Medulla oblongata (tissue), 1 donor: ENCODE results near the gene MAGI1.
"Not testable (repeated sequence)": the region's sequence is repeated elsewhere in the genome, so short reads cannot be mapped to it uniquely, and the experiment has no call there.

Experiments used
- DNase-seq: peaks from one replicate; pipeline ENCODE4 v3.0.0-alpha.2; 2015; ENCODE audit errors: extremely low spot score

Gene MAGI1

GRCh38 chr3:65534805-65535204 is 503.9 kb downstream of the MAGI1 start:
- no peak for DNase-seq

DNA sequence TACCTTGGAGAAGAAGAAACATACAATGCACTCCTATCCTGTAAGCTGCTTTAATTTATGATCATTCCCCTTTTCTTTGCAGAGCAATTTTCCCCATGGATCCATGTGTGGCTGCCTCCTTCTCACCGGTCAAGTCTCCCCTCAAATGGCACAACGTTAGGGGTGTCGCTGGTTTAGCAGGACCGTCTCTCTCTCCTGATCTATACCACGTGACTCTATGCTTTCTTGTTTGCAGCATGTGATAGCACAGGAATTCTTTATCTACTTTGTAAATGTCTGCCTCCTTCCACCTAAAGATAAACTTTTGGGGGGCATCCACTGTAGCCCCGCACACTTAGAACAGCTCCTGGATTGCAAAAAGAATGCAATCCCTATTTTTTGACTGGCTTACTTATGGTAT is 506.0 kb downstream of the MAGI1 start:
- DNase-seq = no peak

- peak; percentile 42 for DNase-seq
Measured at GRCh38 chr3:65532215-65532614, 506.5 kb downstream of the MAGI1 start.

DNA sequence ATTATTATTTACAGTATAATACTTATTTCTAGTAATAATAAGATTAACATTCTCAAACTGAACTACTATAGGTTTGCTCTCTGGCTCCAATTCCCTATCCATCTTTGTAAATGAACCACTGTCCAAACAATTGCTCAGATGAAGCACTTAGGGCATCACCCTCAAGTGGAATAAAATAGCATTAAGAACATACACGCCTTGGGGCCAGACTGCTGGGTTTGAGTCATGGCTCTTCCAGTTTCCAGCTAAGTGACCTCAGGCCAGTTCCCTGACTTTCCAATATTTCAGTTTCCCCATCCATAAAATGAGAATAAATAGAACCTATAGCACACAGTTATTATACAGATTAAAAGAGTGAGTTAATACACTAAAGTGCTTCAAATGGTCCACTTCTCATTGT is 507.2 kb downstream of the MAGI1 start:
- no peak for DNase-seq

DNA sequence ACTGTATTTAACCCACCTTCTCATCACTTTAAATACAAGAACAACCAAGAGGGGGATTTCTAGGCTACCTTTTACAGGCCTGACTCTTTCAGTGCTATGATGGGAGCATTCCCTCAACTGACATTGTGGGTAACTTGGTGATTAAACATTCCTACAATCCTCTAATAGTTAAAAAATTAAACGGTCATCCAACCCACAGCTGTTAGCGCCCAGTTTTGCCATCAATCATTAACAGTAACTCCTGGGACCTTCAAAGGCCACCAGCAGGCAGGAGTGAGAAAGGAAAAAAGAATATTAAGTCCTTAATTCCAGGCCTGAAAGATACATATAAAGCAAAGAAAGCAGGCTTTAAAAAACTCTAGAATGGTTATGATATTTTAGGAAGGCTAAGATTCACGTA is 512.1 kb downstream of the MAGI1 start:
- no peak for DNase-seq

DNA sequence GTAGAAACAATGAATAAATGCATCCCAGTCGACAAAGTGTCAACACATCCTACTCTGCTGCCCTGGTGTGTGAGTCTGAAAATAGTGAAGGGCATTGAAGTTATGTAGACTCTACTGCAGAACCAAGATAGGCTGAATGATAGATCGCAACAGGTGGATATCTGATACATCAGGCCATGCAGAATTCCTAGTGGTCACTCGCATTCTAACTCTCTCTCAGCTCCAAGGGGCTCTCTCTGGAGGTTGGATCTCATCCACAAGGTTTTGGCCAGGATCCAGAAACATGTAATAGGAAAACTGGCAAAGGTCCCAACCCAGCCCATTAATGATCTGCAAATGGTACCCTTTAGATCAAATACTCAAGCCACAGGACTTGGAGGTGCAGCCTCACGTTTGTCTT is 514.1 kb downstream of the MAGI1 start:
- no peak for DNase-seq

DNA sequence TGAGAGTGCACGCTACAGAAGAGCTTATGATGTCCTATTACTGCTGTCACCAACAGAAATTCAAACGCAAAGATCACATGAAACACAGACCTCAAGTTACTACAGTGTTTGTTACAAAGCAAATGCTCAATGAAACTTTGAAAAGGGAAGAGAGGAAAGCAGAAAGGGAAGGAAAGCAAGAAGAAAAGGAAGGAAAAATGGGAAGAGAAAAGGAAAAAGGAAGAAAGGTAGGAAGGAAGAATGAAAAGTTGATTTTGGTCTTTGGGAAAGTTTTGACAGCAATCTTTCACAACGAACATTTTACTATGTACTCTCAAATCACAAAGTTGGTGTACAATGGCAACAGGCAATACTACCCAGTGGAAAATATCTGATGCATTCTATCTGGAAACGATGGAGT is 514.8 kb downstream of the MAGI1 start:
- no peak for DNase-seq

DNA sequence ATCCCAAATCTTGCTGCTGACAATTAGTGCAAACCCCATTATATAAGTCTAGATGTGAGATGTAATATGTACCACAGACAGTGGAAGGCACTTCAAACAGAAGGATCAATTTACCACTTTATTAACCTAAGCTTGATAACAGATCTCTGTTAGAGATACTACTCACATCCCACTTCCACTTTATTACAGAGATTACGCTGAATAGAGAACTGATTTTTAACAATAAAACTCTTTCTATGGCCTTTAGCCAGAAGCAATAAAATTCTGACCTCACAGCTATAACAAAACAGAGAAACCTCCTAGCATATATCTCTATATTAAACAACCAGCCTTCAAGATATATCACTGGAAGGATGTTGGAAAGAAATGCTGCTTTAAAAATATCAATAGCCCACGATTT is 517.7 kb downstream of the MAGI1 start:
- DNase-seq = no peak

DNA sequence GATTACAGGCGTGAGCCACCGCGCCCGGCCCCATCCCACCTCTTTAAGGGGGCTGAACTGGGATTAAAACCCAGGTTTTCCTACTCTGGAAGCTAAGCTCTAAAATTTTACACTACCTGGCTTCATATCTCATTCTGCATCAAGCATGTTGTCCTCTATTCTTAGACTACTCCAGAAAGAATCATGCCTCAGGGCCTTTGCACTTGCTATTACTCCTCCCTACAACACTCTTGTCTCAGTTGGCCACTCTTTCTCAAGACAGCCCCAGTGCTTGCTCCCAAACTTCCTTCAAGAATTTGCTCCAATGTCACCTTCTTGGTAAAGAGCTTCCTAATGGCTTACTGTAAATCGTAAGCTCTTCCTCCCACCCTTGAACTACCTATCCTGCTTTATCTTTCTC is 521.7 kb downstream of the MAGI1 start:
- DNase-seq = no peak

DNA sequence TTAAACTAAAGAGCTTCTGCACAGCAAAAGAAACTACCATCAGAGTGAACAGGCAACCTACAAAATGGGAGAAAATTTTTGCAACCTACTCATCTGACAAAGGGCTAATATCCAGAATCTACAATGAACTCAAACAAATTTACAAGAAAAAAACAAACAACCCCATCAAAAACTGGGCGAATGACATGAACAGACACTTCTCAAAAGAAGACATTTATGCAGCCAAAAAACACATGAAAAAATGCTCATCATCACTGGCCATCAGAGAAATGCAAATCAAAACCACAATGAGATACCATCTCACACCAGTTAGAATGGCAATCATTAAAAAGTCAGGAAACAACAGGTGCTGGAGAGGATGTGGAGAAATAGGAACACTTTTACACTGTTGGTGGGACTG is 524.4 kb downstream of the MAGI1 start:
- not testable (repeated sequence) for DNase-seq

DNA sequence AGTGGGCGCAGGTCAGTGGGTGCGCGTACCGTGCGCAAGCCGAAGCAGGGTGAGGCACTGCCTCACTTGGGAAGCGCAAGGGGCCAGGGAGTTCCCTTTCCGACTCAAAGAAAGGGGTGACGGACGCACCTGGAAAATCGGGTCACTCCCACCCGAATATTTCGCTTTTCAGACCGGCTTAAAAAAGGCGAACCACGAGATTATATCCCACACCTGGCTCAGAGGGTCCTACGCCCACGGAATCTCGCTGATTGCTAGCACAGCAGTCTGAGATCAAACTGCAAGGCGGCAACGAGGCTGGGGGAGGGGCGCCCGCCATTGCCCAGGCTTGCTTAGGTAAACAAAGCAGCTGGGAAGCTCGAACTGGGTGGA is 529.3 kb downstream of the MAGI1 start:
- not testable (repeated sequence) for DNase-seq

GRCh38 chr3:65508750-65509422 is 529.8 kb downstream of the MAGI1 start:
- DNase-seq = no peak

DNA sequence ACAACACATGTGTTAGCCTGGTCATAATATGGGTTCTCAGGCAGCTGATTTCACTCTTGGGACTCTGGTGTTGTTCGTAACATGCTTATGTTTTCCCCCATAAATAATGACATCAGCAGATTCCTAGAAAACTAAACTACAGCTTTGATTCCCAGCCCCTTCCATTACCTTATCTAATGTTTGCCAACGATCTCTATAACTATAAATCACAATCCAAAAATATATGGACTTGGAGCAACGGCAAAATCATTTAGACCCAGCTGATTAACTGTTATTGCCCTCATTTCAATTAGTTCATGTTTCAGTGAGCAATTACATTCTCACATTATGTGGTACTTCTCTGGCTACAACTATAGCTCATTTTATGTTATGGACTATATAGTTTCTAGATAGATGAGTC is 531.3 kb downstream of the MAGI1 start:
- DNase-seq = no peak

DNA sequence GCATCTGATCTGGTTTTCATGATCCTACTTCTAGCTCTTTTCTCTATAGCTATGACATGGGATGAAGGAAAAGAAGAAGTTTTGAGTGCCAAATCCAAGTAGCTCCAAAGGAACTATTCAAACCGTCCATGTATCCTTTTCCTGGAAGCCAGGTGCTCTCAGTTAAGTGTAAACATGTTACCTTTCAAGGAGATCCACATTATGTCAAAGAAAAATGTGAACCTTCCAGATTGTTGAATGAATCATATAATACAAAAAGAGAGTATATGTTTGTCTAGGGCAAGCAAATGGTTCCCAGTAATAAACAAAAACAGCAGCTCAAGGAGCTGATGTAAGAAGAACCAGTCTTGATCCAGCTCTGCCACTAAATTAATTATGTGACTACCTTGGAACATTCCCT is 534.9 kb downstream of the MAGI1 start:
- no peak for DNase-seq

DNA sequence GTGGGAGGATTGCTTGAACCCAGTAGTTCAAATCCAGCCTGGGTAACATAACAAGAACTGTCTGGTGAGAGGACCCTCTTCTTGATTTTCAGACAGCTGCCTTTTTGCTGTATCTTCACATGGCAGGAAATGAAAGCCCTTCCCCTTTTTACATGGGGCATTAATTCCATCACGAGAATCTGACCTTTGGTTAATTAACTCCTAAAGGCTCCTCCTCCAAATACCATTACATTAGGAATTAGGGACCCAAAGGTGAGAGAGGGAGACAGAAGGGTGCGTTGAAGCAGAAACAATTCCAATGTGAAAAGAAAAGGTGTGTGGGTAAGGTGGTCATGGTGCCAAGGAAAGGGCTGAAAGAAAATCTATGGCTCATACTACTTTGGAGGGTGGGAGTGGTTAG is 536.2 kb downstream of the MAGI1 start:
- DNase-seq = no peak

- no peak for DNase-seq
Measured at GRCh38 chr3:65500398-65501306, 538.1 kb downstream of the MAGI1 start.

DNA sequence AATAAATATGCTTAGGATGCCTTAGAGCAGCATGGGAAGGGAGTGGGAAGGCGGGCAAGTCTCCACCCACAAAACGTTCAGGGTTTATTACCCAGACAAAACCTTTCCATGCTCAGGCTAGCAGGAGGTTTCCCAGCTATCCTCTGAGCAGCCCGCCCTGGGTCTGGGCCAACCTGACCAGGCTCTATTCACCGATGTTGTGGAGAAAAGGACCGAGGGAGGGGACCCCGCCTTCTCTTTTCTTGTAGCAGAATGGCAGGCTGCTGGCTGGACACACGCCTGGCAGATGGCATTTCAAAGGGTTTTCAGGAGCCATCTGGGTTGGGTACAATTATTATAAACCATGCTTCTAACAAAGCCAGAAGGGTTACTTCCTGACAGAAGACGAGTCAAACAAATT is 540.9 kb downstream of the MAGI1 start:
- peak; percentile 56 for DNase-seq

GRCh38 chr3:65497236-65497635 is 541.5 kb downstream of the MAGI1 start:
- no peak for DNase-seq

- no peak for DNase-seq
Measured at GRCh38 chr3:65493938-65494337, 544.8 kb downstream of the MAGI1 start.

GRCh38 chr3:65493371-65493882 is 545.3 kb downstream of the MAGI1 start:
- DNase-seq = no peak

- DNase-seq = no peak
Measured at GRCh38 chr3:65492249-65492648, 546.5 kb downstream of the MAGI1 start.

DNA sequence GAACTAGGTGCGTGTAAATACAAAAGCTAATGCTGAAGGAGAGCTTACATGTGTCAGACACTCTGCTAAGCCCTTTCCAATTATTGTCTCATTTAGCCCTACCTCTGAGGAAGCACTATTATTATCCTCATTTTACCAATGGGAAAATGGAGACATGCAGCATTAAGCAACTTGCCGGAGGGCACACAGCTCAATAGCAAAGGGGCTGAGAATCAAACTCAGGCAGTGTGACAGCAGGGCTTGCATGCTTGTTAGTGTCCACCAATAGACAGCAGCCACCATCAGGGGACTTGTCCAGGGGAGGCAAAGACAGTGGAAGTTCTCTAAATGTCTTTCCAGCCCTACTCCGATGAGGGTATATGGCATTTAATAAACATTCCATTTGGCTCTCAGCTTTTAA is 548.6 kb downstream of the MAGI1 start:
- DNase-seq = no peak

DNA sequence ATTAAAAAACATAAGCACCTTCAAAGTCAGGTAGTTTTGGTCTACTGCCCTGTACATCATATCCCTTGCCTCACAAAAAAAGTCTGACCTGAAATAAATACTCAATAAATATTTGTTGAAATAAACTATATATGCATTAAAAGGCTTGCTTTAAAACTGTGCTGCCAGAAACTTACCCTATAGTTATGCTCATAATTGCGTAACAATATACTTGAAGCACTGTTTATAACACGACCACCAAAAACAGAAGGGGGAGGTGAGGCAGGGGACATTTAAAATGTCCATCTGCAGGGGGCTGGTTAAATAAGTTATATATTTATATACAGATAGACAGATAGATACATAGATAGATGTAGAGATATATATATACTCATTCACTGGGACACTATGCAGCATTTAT is 549.5 kb downstream of the MAGI1 start:
- no peak for DNase-seq
